DOHH2 (cell line): ENCODE measurements around the gene METTL27.

ENCODE experiments used
- H3F3A ChIP-seq: fragments of 200-600 bp; sonication (generic), shearing (Covaris generic); 2 replicates; pipeline ENCODE4 v1.6.0; 2016; ENCODE audit warnings: antibody characterized with exemption, mild to moderate bottlenecking; ENCODE audit not compliant: control insufficient read depth, insufficient read depth
- H3K27ac ChIP-seq: fragments of 200-600 bp; sonication (generic); 2 replicates; pipeline ENCODE4 v1.5.1; 2014; ENCODE audit warnings: low read depth, mild to moderate bottlenecking, low read length, moderate library complexity
- H3K27me3 ChIP-seq: fragments of 200-600 bp; sonication (generic); 2 replicates; pipeline ENCODE4 v1.6.1; 2014; ENCODE audit warnings: mild to moderate bottlenecking, low read length, mixed read lengths; ENCODE audit not compliant: control insufficient read depth
- H3K36me3 ChIP-seq: fragments of 200-600 bp; sonication (generic); 2 replicates; pipeline ENCODE4 v1.6.1; 2014; ENCODE audit warnings: mild to moderate bottlenecking, low read length, moderate library complexity, mixed read lengths; ENCODE audit not compliant: control insufficient read depth
- H3K4me1 ChIP-seq: fragments of 200-600 bp; sonication (generic); 2 replicates; pipeline ENCODE4 v1.6.1; 2014; ENCODE audit warnings: mild to moderate bottlenecking, low read length, mixed read lengths; ENCODE audit not compliant: control insufficient read depth
- H3K4me2 ChIP-seq: fragments of 200-600 bp; sonication (generic); 2 replicates; pipeline ENCODE4 v1.6.0; 2014; ENCODE audit warnings: mild to moderate bottlenecking, low read length, moderate library complexity
- H3K4me3 ChIP-seq: fragments of 200-600 bp; sonication (generic); 2 replicates; pipeline ENCODE4 v1.5.1; 2014; ENCODE audit warnings: mild to moderate bottlenecking, low read length, mixed read lengths
- H3K79me2 ChIP-seq: fragments of 200-600 bp; sonication (generic); 2 replicates; pipeline ENCODE4 v1.6.1; 2014; ENCODE audit warnings: mild to moderate bottlenecking, low read length, mixed read lengths; ENCODE audit not compliant: control insufficient read depth
- H3K9me2 ChIP-seq: fragments of 200-600 bp; sonication (generic); replicated peaks from 2 replicates; pipeline ENCODE4 v1.6.1; 2014; ENCODE audit warnings: mild to moderate bottlenecking, low read length, mixed read lengths; ENCODE audit not compliant: control insufficient read depth
- H3K9me3 ChIP-seq: fragments of 200-600 bp; sonication (generic); 2 replicates; pipeline ENCODE4 v1.6.1; 2014; ENCODE audit warnings: antibody characterized with exemption, low read length, mixed read lengths; ENCODE audit not compliant: control insufficient read depth, insufficient read depth
- H4K20me1 ChIP-seq: fragments of 200-600 bp; sonication (generic); 2 replicates; pipeline ENCODE4 v1.6.0; 2014; ENCODE audit warnings: low read depth, mild to moderate bottlenecking, antibody characterized with exemption, low read length, moderate library complexity; ENCODE audit not compliant: control insufficient read depth, insufficient read depth
- EZH2phosphoT487 ChIP-seq: fragments of 200-600 bp; sonication (generic); IDR thresholded peaks from 2 replicates; pipeline ENCODE4 v1.6.1; 2017; ENCODE audit warnings: borderline replicate concordance, mild to moderate bottlenecking, antibody characterized with exemption, low read length, moderate library complexity, mixed read lengths
- TF ChIP-seq, protein P1 (sequence below): fragments of 200-600 bp; sonication (generic); IDR thresholded peaks from one replicate; pipeline ENCODE4 v1.5.1; 2014; ENCODE audit warnings: antibody characterized with exemption, mild to moderate bottlenecking, low read depth, low read length; ENCODE audit not compliant: poor library complexity, severe bottlenecking

The METTL27 gene

GRCh38 chr7:73831584-73831833 lies 10.8 kb downstream of the METTL27 start:
- Histone ChIP-seq H3K27ac (no peak overlapping the region), H4K20me1 (no peaks in the 10 kb centered on the region), H3K4me2 (no peak overlapping the region), H3K9me3 (no peaks in the 10 kb centered on the region), H3K79me2 (no peaks in the 10 kb centered on the region), H3K27me3 (no peaks in the 10 kb centered on the region), H3K9me2 (no peaks in the 10 kb centered on the region), H3K36me3 (no peaks in the 10 kb centered on the region), H3K4me3 (no peak overlapping the region), H3F3A (0 out of 2 replicates have a peak, but pooled peaks cover 3% of the 10 kb centered on the region), H3K4me1 (peaks cover 26% of the 10 kb centered on the region)
- no peak for TF ChIP-seq EZH2phosphoT487
- TF ChIP-seq, protein P1, sequence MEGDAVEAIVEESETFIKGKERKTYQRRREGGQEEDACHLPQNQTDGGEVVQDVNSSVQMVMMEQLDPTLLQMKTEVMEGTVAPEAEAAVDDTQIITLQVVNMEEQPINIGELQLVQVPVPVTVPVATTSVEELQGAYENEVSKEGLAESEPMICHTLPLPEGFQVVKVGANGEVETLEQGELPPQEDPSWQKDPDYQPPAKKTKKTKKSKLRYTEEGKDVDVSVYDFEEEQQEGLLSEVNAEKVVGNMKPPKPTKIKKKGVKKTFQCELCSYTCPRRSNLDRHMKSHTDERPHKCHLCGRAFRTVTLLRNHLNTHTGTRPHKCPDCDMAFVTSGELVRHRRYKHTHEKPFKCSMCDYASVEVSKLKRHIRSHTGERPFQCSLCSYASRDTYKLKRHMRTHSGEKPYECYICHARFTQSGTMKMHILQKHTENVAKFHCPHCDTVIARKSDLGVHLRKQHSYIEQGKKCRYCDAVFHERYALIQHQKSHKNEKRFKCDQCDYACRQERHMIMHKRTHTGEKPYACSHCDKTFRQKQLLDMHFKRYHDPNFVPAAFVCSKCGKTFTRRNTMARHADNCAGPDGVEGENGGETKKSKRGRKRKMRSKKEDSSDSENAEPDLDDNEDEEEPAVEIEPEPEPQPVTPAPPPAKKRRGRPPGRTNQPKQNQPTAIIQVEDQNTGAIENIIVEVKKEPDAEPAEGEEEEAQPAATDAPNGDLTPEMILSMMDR: no peak

DNA sequence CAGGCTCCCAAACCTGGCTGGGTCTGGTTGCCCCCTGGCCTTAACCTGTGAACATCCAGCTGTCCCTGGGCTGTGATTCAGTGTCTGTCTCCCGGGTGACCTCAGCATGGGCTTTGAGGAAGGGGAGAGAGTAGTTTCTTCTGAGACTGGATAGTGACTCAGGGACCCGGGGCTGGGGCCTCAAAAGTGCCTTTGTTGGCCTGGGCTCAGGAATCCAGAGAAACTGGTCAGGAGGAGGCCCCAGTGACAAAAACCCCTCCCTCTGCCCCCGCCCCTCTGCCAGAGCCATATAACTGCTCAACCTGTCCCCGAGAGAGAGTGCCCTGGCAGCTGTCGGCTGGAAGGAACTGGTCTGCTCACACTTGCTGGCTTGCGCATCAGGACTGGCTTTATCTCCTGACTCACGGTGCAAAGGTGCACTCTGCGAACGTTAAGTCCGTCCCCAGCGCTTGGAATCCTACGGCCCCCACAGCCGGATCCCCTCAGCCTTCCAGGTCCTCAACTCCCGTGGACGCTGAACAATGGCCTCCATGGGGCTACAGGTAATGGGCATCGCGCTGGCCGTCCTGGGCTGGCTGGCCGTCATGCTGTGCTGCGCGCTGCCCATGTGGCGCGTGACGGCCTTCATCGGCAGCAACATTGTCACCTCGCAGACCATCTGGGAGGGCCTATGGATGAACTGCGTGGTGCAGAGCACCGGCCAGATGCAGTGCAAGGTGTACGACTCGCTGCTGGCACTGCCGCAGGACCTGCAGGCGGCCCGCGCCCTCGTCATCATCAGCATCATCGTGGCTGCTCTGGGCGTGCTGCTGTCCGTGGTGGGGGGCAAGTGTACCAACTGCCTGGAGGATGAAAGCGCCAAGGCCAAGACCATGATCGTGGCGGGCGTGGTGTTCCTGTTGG lies 11.4 kb downstream of the METTL27 start, which contains the start of gene CLDN4:
CLDN4 (plus strand) TSS at position 316 of the 903 bp plus-strand sequence; CDS start at position 522, 206 bp downstream.
- Histone ChIP-seq H3F3A (0 out of 2 replicates have a peak, but pooled peaks cover 3% of the 10 kb centered on the region), H3K4me1 (peaks cover 28% of the 10 kb centered on the region), H3K27ac (no peak within 1 kb of the TSS), H3K9me2 (no peaks in the 10 kb centered on the region), H3K27me3 (no peaks in the 10 kb centered on the region), H3K36me3 (no peaks in the 10 kb centered on the region), H3K9me3 (no peaks in the 10 kb centered on the region), H3K79me2 (no peaks in the 10 kb centered on the region), H3K4me3 (no peak within 1 kb of the TSS), H4K20me1 (no peaks in the 10 kb centered on the region), H3K4me2 (no peak within 1 kb of the TSS)
- TF ChIP-seq EZH2phosphoT487: no peak
- TF ChIP-seq, protein P1: no peak

DNA sequence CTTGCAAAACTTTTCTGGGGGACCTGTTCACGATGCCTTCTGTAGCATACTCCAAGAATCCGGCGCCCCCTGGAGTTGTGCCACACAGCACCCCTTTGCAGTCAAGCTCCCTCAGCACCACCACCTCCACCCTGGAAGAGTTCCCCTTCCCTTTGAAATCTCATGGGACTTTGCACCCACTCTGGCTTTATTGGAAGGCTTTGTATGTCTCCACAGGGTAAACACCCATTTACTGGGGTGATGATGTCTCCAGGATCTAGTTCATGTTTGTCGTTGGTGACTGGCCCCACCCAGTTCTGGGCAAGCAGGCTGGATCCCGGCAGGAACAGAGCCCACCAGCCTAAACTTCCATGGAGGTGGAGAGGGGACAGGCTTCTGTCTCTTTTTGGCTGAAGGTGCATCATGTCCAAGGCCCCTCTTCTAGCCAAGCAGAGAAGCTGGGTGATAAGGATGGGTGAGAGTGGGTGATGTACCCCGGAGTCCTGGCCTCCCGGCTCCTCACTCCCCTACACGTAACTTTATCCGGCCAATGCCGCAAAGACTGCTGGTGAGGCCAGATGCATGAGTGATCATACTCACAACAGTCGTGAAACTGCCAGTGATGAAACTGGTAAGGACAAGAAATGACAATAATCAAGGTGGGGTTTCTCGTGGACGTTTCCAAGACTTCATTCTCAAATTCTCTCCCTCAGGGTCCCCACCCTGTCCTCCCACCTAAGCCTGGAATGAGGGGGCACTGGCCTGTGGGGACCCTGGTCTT lies 12.2 kb downstream of the METTL27 start:
- Histone ChIP-seq H4K20me1 (no peaks in the 10 kb centered on the region), H3F3A (0 out of 2 replicates have a peak, but pooled peaks cover 3% of the 10 kb centered on the region), H3K4me1 (peaks cover 28% of the 10 kb centered on the region), H3K9me2 (no peaks in the 10 kb centered on the region), H3K9me3 (no peaks in the 10 kb centered on the region), H3K4me3 (no peak overlapping the region), H3K27ac (no peak overlapping the region), H3K36me3 (no peaks in the 10 kb centered on the region), H3K4me2 (no peak overlapping the region), H3K27me3 (no peaks in the 10 kb centered on the region), H3K79me2 (no peaks in the 10 kb centered on the region)
- TF ChIP-seq EZH2phosphoT487: no peak
- TF ChIP-seq, protein P1: peak; percentile 28
